Coronary artery (tissue), 2 donors: ENCODE data around the gene SRM.
"Not testable (repeated sequence)": the region's sequence is repeated elsewhere in the genome, so short reads cannot be mapped to it uniquely, and the experiment has no call there.

Experiments used
- DNase-seq: peaks from one replicate; pipeline ENCODE4 v3.0.0-alpha.2; 2017; ENCODE audit warnings: low spot score
- H3K27ac ChIP-seq, 2 donors: fragments of 200-600 bp; sonication (generic); one replicate each; pipeline ENCODE4 v1.5.1; 2016 to 2019
- H3K4me3 ChIP-seq: fragments of 200-600 bp; sonication (generic); 2 replicates; pipeline ENCODE4 v1.5.1; 2016; ENCODE audit warnings: mild to moderate bottlenecking, moderate library complexity
- CTCF ChIP-seq: fragments of 200-600 bp; sonication (generic); IDR thresholded peaks from one replicate; pipeline ENCODE4 v1.5.1; 2019; ENCODE audit warnings: antibody characterized with exemption

Gene SRM

GRCh38 chr1:11044086-11044848 is 15.6 kb downstream of the SRM start:
- no peak for DNase-seq
- TF ChIP-seq CTCF, result no peak

GRCh38 chr1:11042995-11043874 is 16.6 kb downstream of the SRM start:
- Histone ChIP-seq H3K27ac (no peak overlapping the region), H3K4me3 (no peak overlapping the region)
- no peak for DNase-seq
- no peak for TF ChIP-seq CTCF

More at GRCh38 chr1:11044086-11044848, 15.6 kb downstream of the SRM start:
- no peak overlapping the region for H3K4me3 ChIP-seq
- no peak overlapping the region for H3K27ac ChIP-seq

GRCh38 chr1:11042065-11042464 is 17.8 kb downstream of the SRM start:
- TF ChIP-seq CTCF, result no peak
- no peak overlapping the region for H3K27ac ChIP-seq
- H3K4me3 ChIP-seq, result no peak overlapping the region
- no peak for DNase-seq

DNA sequence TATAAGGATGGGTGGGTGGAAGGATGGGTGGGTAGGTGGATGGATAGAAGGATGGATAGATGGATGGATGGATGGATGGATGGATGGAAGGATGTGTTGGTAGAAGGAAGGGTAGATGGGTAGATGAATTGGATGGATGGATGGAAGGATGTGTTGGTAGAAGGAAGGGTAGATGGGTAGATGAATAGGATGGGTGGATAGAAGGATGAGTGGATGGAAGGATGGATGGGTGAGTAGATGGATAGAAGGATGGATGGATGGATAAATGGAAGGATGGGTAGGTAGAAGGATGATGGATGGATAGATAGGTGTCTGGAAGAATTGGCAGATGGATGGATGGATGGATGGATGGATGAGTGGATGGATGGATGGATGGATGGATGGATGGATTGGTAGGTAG is 18.8 kb downstream of the SRM start:
- H3K27ac ChIP-seq, result no peak overlapping the region
- no peak for DNase-seq
- no peak for TF ChIP-seq CTCF
- H3K4me3 ChIP-seq, result no peak overlapping the region

- H3K4me3 ChIP-seq, DNase-seq, H3K27ac ChIP-seq: not testable (repeated sequence)
Observed at GRCh38 chr1:11040105-11040429, 19.8 kb downstream of the SRM start.

GRCh38 chr1:11039351-11040104 is 20.3 kb downstream of the SRM start:
- H3K4me3 ChIP-seq, result no peak overlapping the region
- DNase-seq, result no peak
- TF ChIP-seq CTCF, result no peak
- H3K27ac ChIP-seq, result no peak overlapping the region

DNA sequence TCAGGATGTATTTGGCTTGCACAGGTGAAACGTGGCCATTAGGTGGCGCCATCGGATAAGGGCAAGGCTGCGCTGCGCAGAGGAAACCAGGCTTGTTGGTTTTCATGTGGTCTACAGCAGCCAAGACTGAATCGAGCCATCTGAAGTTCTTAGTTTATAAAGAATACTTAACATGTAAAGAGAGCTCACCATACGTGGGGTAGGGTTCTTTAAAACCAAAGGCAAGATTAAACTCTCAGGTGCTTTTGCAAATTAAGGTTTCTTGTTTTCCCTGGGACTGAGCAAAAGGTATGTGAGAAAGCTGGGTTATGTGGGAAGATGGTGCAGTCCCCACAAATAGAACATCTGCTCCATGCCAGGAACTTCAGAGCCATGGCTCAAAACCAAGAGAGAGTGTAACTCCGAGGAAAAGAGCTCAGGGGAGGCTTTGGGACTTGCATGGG is 22.1 kb downstream of the SRM start:
- DNase-seq, result peak; percentile 84
- no peak overlapping the region for H3K27ac ChIP-seq
- no peak overlapping the region for H3K4me3 ChIP-seq
- peak; percentile 95 for TF ChIP-seq CTCF

GRCh38 chr1:11037019-11037739 is 22.6 kb downstream of the SRM start:
- H3K27ac ChIP-seq, H3K4me3 ChIP-seq: not testable (repeated sequence)
- DNase-seq, result peak; percentile 4
